ENCODE results near the gene CTF1. TPM values are rescaled to one million over a fixed set of nuclear protein-coding genes. Genes with fewer than 3 reads are reported as not detected.

Gene CTF1
- total and polyA plus RNA-seq, 12 donors, result 6.5 to 28.2 (median 17.8) TPM

GRCh38 chr16:30920891-30921290 is 24.5 kb downstream of the CTF1 start:
- intact Hi-C loops (cut with DNase I), result loop anchor here in 9 of 10 donors (1.0 to 5.0 kb wide), 5 partner anchors 74 to 79 kb away; no protein-coding TSS in a partner anchor
- WGBS, 2 donors, result 55 to 69% methylated on average over 2 of the region's 2 CpGs

GRCh38 chr16:30921459-30921747 is 25.0 kb downstream of the CTF1 start:
- DNase-seq (no peak), ATAC-seq (no peak)
- intact Hi-C loops (cut with DNase I), result loop anchor here in 9 of 10 donors (1.0 to 5.0 kb wide), 5 partner anchors 74 to 79 kb away; no protein-coding TSS in a partner anchor
- peak in 1 of 9 donors; percentile 64 for TF ChIP-seq CTCF (IDR thresholded peaks at IDR 0.05)
- WGBS, 2 donors, result 27 to 30% methylated on average over 6 of the region's 6 CpGs
- H3K27ac ChIP-seq, result peak overlapping the region; percentile 80 to 97 (median 94)
- H3K9me3 ChIP-seq, result no peaks in the 10 kb centered on the region
- peak overlapping the region in 9 of 10 donors; percentile 44 to 89 (median 67) for H3K4me3 ChIP-seq
- H3K4me1 ChIP-seq, result peaks cover 0 to 24% (median 16%) of the 10 kb centered on the region in 9 donors
- H3K27me3 ChIP-seq, result no peaks in the 10 kb centered on the region
- peaks cover 0 to 10% (median 0%) of the 10 kb centered on the region in 9 donors for H3K36me3 ChIP-seq

More at GRCh38 chr16:30920891-30921290, 24.5 kb downstream of the CTF1 start:
- no peaks in the 10 kb centered on the region for H3K27me3 ChIP-seq
- no peaks in the 10 kb centered on the region for H3K9me3 ChIP-seq
- H3K4me3 ChIP-seq, result no peak overlapping the region
- peaks cover 0 to 5% (median 0%) of the 10 kb centered on the region in 9 donors for H3K36me3 ChIP-seq
- DNase-seq, result no peak
- peak overlapping the region in 3 of 10 donors; percentile 87 to 97 (median 94) for H3K27ac ChIP-seq
- no peak for ATAC-seq
- TF ChIP-seq CTCF (IDR thresholded peaks at IDR 0.05), result no peak
- H3K4me1 ChIP-seq, result peaks cover 0 to 24% (median 16%) of the 10 kb centered on the region in 9 donors

GRCh38 chr16:30921748-30922419 is 25.5 kb downstream of the CTF1 start:
- intact Hi-C loops (cut with DNase I), result loop anchor here in 9 of 10 donors (1.0 to 5.0 kb wide), 9 partner anchors 25 to 263 kb away; partner anchors contain the start of genes BCL7C (in 1 of the 9), CTF1 (in 1 of the 9) and FBRS (in 1 of the 9)
- peak; percentile 2 to 96 (median 89) for TF ChIP-seq CTCF (IDR thresholded peaks at IDR 0.05)
- WGBS, 2 donors, result 1% methylated on average over 37 of the region's 37 CpGs
- Histone ChIP-seq H3K27me3 (no peaks in the 10 kb centered on the region), H3K4me1 (peaks cover 0 to 24% (median 16%) of the 10 kb centered on the region in 9 donors), H3K36me3 (peaks cover 0 to 14% (median 0%) of the 10 kb centered on the region in 9 donors), H3K4me3 (peak overlapping the region; percentile 27 to 89 (median 66)), H3K9me3 (no peaks in the 10 kb centered on the region), H3K27ac (peak overlapping the region; percentile 80 to 97 (median 94))
- peak; percentile 7 to 49 (median 24) for ATAC-seq
- DNase-seq, result peak; percentile 86 to 92

GRCh38 chr16:30922420-30922959 is 26.1 kb downstream of the CTF1 start:
- H3K27me3 ChIP-seq, result no peaks in the 10 kb centered on the region
- 0 to 1% methylated on average over 42 of the region's 42 CpGs for WGBS, 2 donors
- peaks cover 0 to 21% (median 0%) of the 10 kb centered on the region in 9 donors for H3K36me3 ChIP-seq
- TF ChIP-seq CTCF (IDR thresholded peaks at IDR 0.05), result no peak
- intact Hi-C loops (cut with DNase I), result loop anchor here in 5 of 10 donors (1.0 to 5.0 kb wide), 6 partner anchors 26 to 264 kb away; partner anchors contain the start of genes BCL7C (in 1 of the 5), CTF1 (in 1 of the 5) and FBRS (in 1 of the 5)
- DNase-seq (peak; percentile 99 to 100), ATAC-seq (peak; percentile 85 to 92 (median 88))
- peaks cover 0 to 24% (median 16%) of the 10 kb centered on the region in 9 donors for H3K4me1 ChIP-seq
- H3K27ac ChIP-seq, result peak overlapping the region; percentile 86 to 97 (median 94)
- no peaks in the 10 kb centered on the region for H3K9me3 ChIP-seq
- H3K4me3 ChIP-seq, result peak overlapping the region; percentile 50 to 89 (median 69)
